Stimulated activated CD4-positive, alpha-beta T cell treated with anti-CD3 and anti-CD28 coated beads, TNF-alpha, amount 100 ng/mL, for 48 hours (primary cell): Measurements from ENCODE around the gene JAG1.

Experiments
- DNase-seq, 3 donors: peaks; one replicate each; pipeline ENCODE4 v3.0.0-alpha.2; 2020; ENCODE audit warnings: low read depth in 3 of 3

Gene JAG1

GRCh38 chr20:10653599-10654249, 20.1 kb downstream of the JAG1 start:
- DNase-seq: no peak

GRCh38 chr20:10652660-10653261, 21.0 kb downstream of the JAG1 start:
- no peak for DNase-seq

- DNase-seq: no peak
Observed at GRCh38 chr20:10652185-10652584, 21.6 kb downstream of the JAG1 start.

- no peak for DNase-seq
Observed at GRCh38 chr20:10651227-10651990, 22.4 kb downstream of the JAG1 start.

- DNase-seq: no peak
Observed at GRCh38 chr20:10649797-10650160, 24.0 kb downstream of the JAG1 start.

GRCh38 chr20:10649080-10649796, 24.6 kb downstream of the JAG1 start:
- DNase-seq: no peak

GRCh38 chr20:10648651-10649050, 25.1 kb downstream of the JAG1 start:
- DNase-seq: no peak

- no peak for DNase-seq
Observed at GRCh38 chr20:10647909-10648308, 25.9 kb downstream of the JAG1 start.

- DNase-seq: no peak
Observed at GRCh38 chr20:10647471-10647870, 26.3 kb downstream of the JAG1 start.

GRCh38 chr20:10646886-10647420, 26.8 kb downstream of the JAG1 start:
- DNase-seq: no peak

GRCh38 chr20:10646006-10646405, 27.8 kb downstream of the JAG1 start:
- DNase-seq: no peak

- DNase-seq: no peak
Observed at GRCh38 chr20:10645205-10645570, 28.6 kb downstream of the JAG1 start.

GRCh38 chr20:10644458-10645204, 29.2 kb downstream of the JAG1 start:
- DNase-seq: no peak

GRCh38 chr20:10643560-10643873, 30.3 kb downstream of the JAG1 start:
- no peak for DNase-seq

- no peak for DNase-seq
Observed at GRCh38 chr20:10642856-10643559, 30.8 kb downstream of the JAG1 start.

GRCh38 chr20:10641893-10642292, 31.9 kb downstream of the JAG1 start:
- no peak for DNase-seq

- no peak for DNase-seq
Observed at GRCh38 chr20:10641467-10641866, 32.3 kb downstream of the JAG1 start.

GRCh38 chr20:10640897-10641296, 32.9 kb downstream of the JAG1 start:
- no peak for DNase-seq

- DNase-seq: no peak
Observed at GRCh38 chr20:10639737-10640556, 33.9 kb downstream of the JAG1 start.

- DNase-seq: no peak
Observed at GRCh38 chr20:10639077-10639736, 34.6 kb downstream of the JAG1 start.
